H1 (cell line): Measurements from ENCODE around the gene CRYGS. TPM values are rescaled to one million over a fixed set of nuclear protein-coding genes. Genes with fewer than 3 reads are reported as not detected.

Experiments used
- CTCF ChIA-PET: fragments of 300-600 bp; sonication (Branson Sonifier 250); formaldehyde crosslinking; loops from one replicate; lab custom pipeline; 2021; ENCODE audit not compliant: partially characterized antibody; lab: Charles Lee
- POLR2A ChIA-PET: fragments of 300-600 bp; sonication (Branson Sonifier 250); formaldehyde crosslinking; loops from one replicate; lab custom pipeline; 2021; ENCODE audit warnings: inconsistent platforms; ENCODE audit not compliant: partially characterized antibody; lab: Charles Lee
- DNase-seq, 2 experiments: peaks; one replicate each; pipeline versions ENCODE4 v3.0.0 to v3.0.0-alpha.2; 2010 to 2022; ENCODE audit warnings: low spot score in 2 of 2, low read depth in 1 of 2, mixed read lengths in 1 of 2
- FAIRE-seq: peaks from 2 replicates; lab custom pipeline; 2011; peaks lifted over from hg19 to GRCh38; lab: Jason Lieb, UNC
- H2AFZ ChIP-seq: 2 replicates; pipeline ENCODE4 v1.8.1; 2012; ENCODE audit warnings: low read length, inconsistent platforms
- H2AK5ac ChIP-seq: 2 replicates; pipeline ENCODE4 v1.6.1; 2013; ENCODE audit warnings: low read depth, low read length
- H2BK120ac ChIP-seq: replicated peaks from 2 replicates; pipeline ENCODE3; 2013; ENCODE audit warnings: low read depth, low read length, inconsistent platforms
- H2BK12ac ChIP-seq: 2 replicates; pipeline ENCODE4 v1.6.1; 2013; ENCODE audit warnings: low read depth, low read length
- H2BK15ac ChIP-seq: 2 replicates; pipeline ENCODE4 v1.6.1; 2013; ENCODE audit warnings: low read length
- H2BK20ac ChIP-seq: 2 replicates; pipeline ENCODE4 v1.6.1; 2013; ENCODE audit warnings: low read length
- H2BK5ac ChIP-seq: 2 replicates; pipeline ENCODE4 v1.6.1; 2013; ENCODE audit warnings: low read depth, low read length
- H3K14ac ChIP-seq: 2 replicates; pipeline ENCODE4 v1.6.1; 2013; ENCODE audit warnings: inconsistent platforms; ENCODE audit not compliant: insufficient read length
- H3K18ac ChIP-seq: 2 replicates; pipeline ENCODE4 v1.6.1; 2013; ENCODE audit warnings: low read length; ENCODE audit errors: extremely low read depth
- H3K23ac ChIP-seq: 2 replicates; pipeline ENCODE4 v1.6.1; 2013; ENCODE audit warnings: inconsistent platforms; ENCODE audit not compliant: insufficient read length
- H3K23me2 ChIP-seq: 2 replicates; pipeline ENCODE4 v1.6.1; 2013; ENCODE audit warnings: low read depth, low read length
- H3K27ac ChIP-seq: 2 replicates; pipeline ENCODE4 v1.6.1; 2011; ENCODE audit warnings: low read depth, low read length, inconsistent platforms
- H3K27me3 ChIP-seq, 4 experiments: replicated peaks in 1 of 4; 1 replicate in 1 of 4; 2 replicates in 3 of 4; pipeline versions ENCODE4 v1.6.1 to v1.8.1; 2011 to 2013; ENCODE audit warnings: low read length in 3 of 4, mild to moderate bottlenecking in 3 of 4, inconsistent platforms in 2 of 4, mixed read lengths in 2 of 4, moderate library complexity in 1 of 4; ENCODE audit not compliant: control insufficient read depth in 3 of 4, insufficient read depth in 3 of 4; ENCODE audit errors: extremely low read depth in 1 of 4
- H3K36me3 ChIP-seq, 4 experiments: 2 replicates each; pipeline versions ENCODE4 v1.6.1 to v1.8.1; 2011 to 2013; ENCODE audit warnings: mild to moderate bottlenecking in 4 of 4, low read length in 3 of 4, moderate library complexity in 2 of 4, control low read depth in 1 of 4, inconsistent platforms in 1 of 4; ENCODE audit not compliant: insufficient read depth in 4 of 4, control insufficient read depth in 2 of 4
- H3K4ac ChIP-seq: replicated peaks from 2 replicates; pipeline ENCODE3; 2013; ENCODE audit warnings: low read length, low read depth, mixed read lengths, inconsistent platforms; ENCODE audit not compliant: insufficient read length
- H3K4me1 ChIP-seq, 4 experiments: replicated peaks in 1 of 4; 1 replicate in 1 of 4; 2 replicates in 3 of 4; pipeline versions ENCODE4 v1.6.1 to v1.8.1; 2011 to 2013; ENCODE audit warnings: low read length in 3 of 4, inconsistent platforms in 2 of 4, mixed read lengths in 1 of 4; ENCODE audit not compliant: insufficient read depth in 4 of 4, control insufficient read depth in 3 of 4
- H3K4me2 ChIP-seq, 2 experiments: 2 replicates each; pipeline versions ENCODE4 v1.6.1 to v1.8.1; 2011 to 2013; ENCODE audit warnings: low read depth in 2 of 2, low read length in 2 of 2, control low read depth in 1 of 2, inconsistent platforms in 1 of 2, mild to moderate bottlenecking in 1 of 2; ENCODE audit not compliant: insufficient read depth in 1 of 2
- H3K4me3 ChIP-seq, 4 experiments: fragments of 200-600, 300-600 bp in 1 of 4; sonication (generic), shearing (Covaris generic), sonication (Bioruptor Twin) in 1 of 4; 2 replicates each; pipeline versions ENCODE4 v1.5.1 to v1.8.1; 2011 to 2016; ENCODE audit warnings: low read length in 4 of 4, low read depth in 3 of 4, control low read depth in 2 of 4, inconsistent platforms in 2 of 4, mild to moderate bottlenecking in 2 of 4, mixed read lengths in 1 of 4, moderate library complexity in 1 of 4; ENCODE audit not compliant: insufficient read depth in 2 of 4; ENCODE audit errors: extremely low read depth in 1 of 4
- H3K56ac ChIP-seq: replicated peaks from 2 replicates; pipeline ENCODE3; 2013; ENCODE audit warnings: low read depth, mild to moderate bottlenecking, mixed read lengths, low read length, inconsistent platforms; ENCODE audit not compliant: insufficient read length
- H3K79me1 ChIP-seq: 2 replicates; pipeline ENCODE4 v1.6.1; 2013; ENCODE audit warnings: low read depth, low read length, control low read depth
- H3K79me2 ChIP-seq, 2 experiments: 2 replicates each; pipeline versions ENCODE4 v1.6.1 to v1.8.1; 2012 to 2013; ENCODE audit warnings: low read length in 2 of 2, mild to moderate bottlenecking in 2 of 2, inconsistent platforms in 1 of 2; ENCODE audit not compliant: insufficient read depth in 2 of 2, control insufficient read depth in 1 of 2
- H3K9ac ChIP-seq, 4 experiments: replicated peaks in 1 of 4; 1 replicate in 1 of 4; 2 replicates in 3 of 4; pipeline versions ENCODE4 v1.6.1 to v1.8.1; 2011 to 2013; ENCODE audit warnings: low read depth in 3 of 4, low read length in 3 of 4, control low read depth in 2 of 4, mild to moderate bottlenecking in 2 of 4, moderate library complexity in 2 of 4, inconsistent platforms in 1 of 4; ENCODE audit errors: extremely low read depth in 1 of 4
- H3K9me3 ChIP-seq, 2 experiments: 2 replicates each; pipeline versions ENCODE4 v1.6.1 to v1.8.1; 2012 to 2013; ENCODE audit warnings: mild to moderate bottlenecking in 2 of 2, moderate library complexity in 2 of 2, control low read depth in 1 of 2, inconsistent platforms in 1 of 2, low read depth in 1 of 2, low read length in 1 of 2, mixed read lengths in 1 of 2; ENCODE audit not compliant: insufficient read depth in 2 of 2
- H4K20me1 ChIP-seq, 2 experiments: replicated peaks in 1 of 2; 2 replicates each; pipeline versions ENCODE3 to v1.8.1; 2011 to 2013; ENCODE audit warnings: inconsistent platforms in 2 of 2, low read length in 2 of 2, mild to moderate bottlenecking in 1 of 2; ENCODE audit not compliant: insufficient read depth in 2 of 2, control insufficient read depth in 1 of 2
- H4K5ac ChIP-seq: 2 replicates; pipeline ENCODE4 v1.6.1; 2013; ENCODE audit warnings: low read length, low read depth, mixed read lengths, inconsistent platforms; ENCODE audit not compliant: insufficient read length
- H4K8ac ChIP-seq: 2 replicates; pipeline ENCODE4 v1.8.0; 2013; ENCODE audit warnings: mild to moderate bottlenecking, moderate library complexity, low read length, inconsistent platforms; ENCODE audit not compliant: insufficient read depth; ENCODE audit errors: extremely low read depth
- H4K91ac ChIP-seq: replicated peaks from 2 replicates; pipeline ENCODE3; 2013; ENCODE audit warnings: low read length, mixed read lengths, inconsistent platforms; ENCODE audit not compliant: insufficient read length
- ATF3 ChIP-seq: IDR thresholded peaks from 2 replicates; pipeline ENCODE4 v1.6.1; 2011; ENCODE audit warnings: low read depth, mild to moderate bottlenecking, low read length; ENCODE audit not compliant: insufficient read depth
- BACH1 ChIP-seq: IDR thresholded peaks from 2 replicates; pipeline ENCODE4 v1.6.1; 2012; ENCODE audit warnings: low read length, improper control_type of control experiment
- EGR1 ChIP-seq: IDR thresholded peaks from 2 replicates; pipeline ENCODE4 v1.6.1; 2011; ENCODE audit warnings: low read depth, low read length, borderline replicate concordance
- GTF2F1 ChIP-seq: IDR thresholded peaks from 2 replicates; pipeline ENCODE4 v1.6.1; 2012; ENCODE audit warnings: low read depth, low read length, improper control_type of control experiment, borderline replicate concordance
- KDM4A ChIP-seq: IDR thresholded peaks from one replicate; pipeline ENCODE4 v1.7.1; 2012; ENCODE audit warnings: low read depth, mild to moderate bottlenecking, moderate library complexity, low read length, inconsistent platforms; ENCODE audit not compliant: severe bottlenecking
- NANOG ChIP-seq: IDR thresholded peaks from 2 replicates; pipeline ENCODE4 v1.6.1; 2011; ENCODE audit warnings: low read length, low read depth, mild to moderate bottlenecking, inconsistent platforms; ENCODE audit not compliant: insufficient read depth, poor library complexity, severe bottlenecking
- RBBP5 ChIP-seq: IDR thresholded peaks from 2 replicates; pipeline ENCODE4 v1.7.1; 2012; ENCODE audit warnings: low read depth, mild to moderate bottlenecking, inconsistent platforms, low read length, moderate library complexity, borderline replicate concordance
- RNF2 ChIP-seq: fragments of 200-900, 300-1000 bp; sonication (generic); IDR thresholded peaks from 2 replicates; pipeline ENCODE4 v1.7.1; 2016; ENCODE audit warnings: borderline replicate concordance, low read depth, mild to moderate bottlenecking, antibody characterized with exemption, low read length; ENCODE audit not compliant: poor library complexity, severe bottlenecking; ENCODE audit errors: missing control alignments
- SAP30 ChIP-seq: fragments of 300-600 bp; sonication (generic); IDR thresholded peaks from 2 replicates; pipeline ENCODE4 v1.7.1; 2012; ENCODE audit warnings: low read length, moderate library complexity, mild to moderate bottlenecking, inconsistent platforms; ENCODE audit not compliant: insufficient read depth, insufficient replicate concordance
- SIX5 ChIP-seq: IDR thresholded peaks from 2 replicates; pipeline ENCODE4 v1.6.1; 2011; ENCODE audit warnings: mild to moderate bottlenecking, low read depth, low read length
- SP1 ChIP-seq: IDR thresholded peaks from 2 replicates; pipeline ENCODE4 v1.6.1; 2011; ENCODE audit warnings: low read depth, low read length
- TEAD4 ChIP-seq: IDR thresholded peaks from 2 replicates; pipeline ENCODE4 v1.6.1; 2012; ENCODE audit warnings: low read depth, low read length, inconsistent platforms, mixed read lengths
- WGBS, 2 experiments: shearing (Covaris generic) in 1 of 2; methylation state at CpG; one replicate each; pipeline versions ENCODE4 v1.1.6 to v1.1.7; 2013 to 2015; ENCODE audit warnings: low lambda C conversion rate in 2 of 2, mixed read lengths in 2 of 2, inconsistent platforms in 1 of 2, low coverage in 1 of 2, missing lambda C conversion rate in 1 of 2; ENCODE audit not compliant: insufficient replicate concordance in 2 of 2, insufficient coverage in 1 of 2, insufficient read length in 1 of 2; ENCODE audit errors: extremely low coverage in 1 of 2, missing lambda C conversion rate in 1 of 2; 5-methylcytosine and 5-hydroxymethylcytosine counted together
- polyA plus RNA-seq, 7 experiments: library from polyadenylated mRNA; depleted of rRNA in 3 of 7; stranded (reverse) in 5 of 7; unstranded in 2 of 7; fragments of >200 nt in 5 of 7; fragments of 200-250 nt in 2 of 7; gene quantifications; 1 replicate in 5 of 7; 2 replicates in 1 of 7; 4 replicates in 1 of 7; pipeline versions ENCODE4 v1.2.1 to v1.2.3, GENCODE V29; 2011 to 2013; ENCODE audit warnings: missing spikeins in 2 of 7, mixed read lengths in 2 of 7
- total RNA-seq: library from RNA; stranded (reverse); fragmentation: NEBNext Ultra II Directional; extraction: Animal tissue kit (Norgen Biotek cat#: 25700); gene quantifications from 2 replicates; pipeline ENCODE4 v1.2.1, GENCODE V29; 2021

Gene CRYGS
- total and polyA plus RNA-seq, 2 of the 8 experiments (the other 6 are each of a cell fraction or from before 2014, with no cell fraction given), result 1.5 to 1.8 TPM

- Histone ChIP-seq H3K27ac (no peak overlapping the region), H3K36me3 (no peaks in the 10 kb centered on the region), H3K14ac (no peak overlapping the region), H3K4me3 (no peak overlapping the region), H3K4ac (no peak overlapping the region), H2BK20ac (no peak overlapping the region), H3K9me3 (no peaks in the 10 kb centered on the region), H3K79me2 (no peaks in the 10 kb centered on the region), H4K91ac (no peak overlapping the region), H2BK120ac (no peak overlapping the region), H3K23ac (no peak overlapping the region), H3K23me2 (no peaks in the 10 kb centered on the region), H2AK5ac (no peak overlapping the region), H2BK12ac (no peak overlapping the region), H2BK15ac (no peak overlapping the region), H2AFZ (peak overlapping the region; percentile 40; the same call in 1 of the 2 replicates), H2BK5ac (no peak overlapping the region), H4K5ac (no peak overlapping the region), H3K9ac (no peak overlapping the region), H3K4me1 (0 out of 7 replicates have a peak, but pooled peaks cover 0 to 3% (median 0%) of the 10 kb centered on the region in 4 experiments), H3K4me2 (no peak overlapping the region), H3K18ac (no peak overlapping the region), H4K20me1 (no peaks in the 10 kb centered on the region), H3K27me3 (peaks cover 0 to 1% (median 0%) of the 10 kb centered on the region in 4 experiments; a peak in 1 of 7 replicates), H4K8ac (no peak overlapping the region; the same call in 1 of the 2 replicates), H3K56ac (no peak overlapping the region), H3K79me1 (no peaks in the 10 kb centered on the region)
- FAIRE-seq (no peak), DNase-seq (no peak)
- TF ChIP-seq BACH1, result no peak
- no peak for TF ChIP-seq GTF2F1
- no peak for TF ChIP-seq ATF3
- no peak for TF ChIP-seq NANOG
- TF ChIP-seq SP1, result no peak
- TF ChIP-seq RNF2, result no peak
- TF ChIP-seq SAP30, result no peak
- no peak for TF ChIP-seq TEAD4
- TF ChIP-seq KDM4A, result no peak
- TF ChIP-seq EGR1, result no peak
- no peak for TF ChIP-seq SIX5
- TF ChIP-seq RBBP5, result no peak
- CTCF ChIA-PET, result interaction anchor here (0.8 to 11.7 kb wide), 7 partner anchors 8 to 278 kb away, joined by 3 to 104 read pairs (median 5); no protein-coding TSS in a partner anchor
- POLR2A ChIA-PET, result no interaction called here
- WGBS, 2 experiments, result 71% methylated on average over 1 of the region's 1 CpG; no CpG with 5 or more reads in 1 of the 2 experiments
Measured at GRCh38 chr3:186532598-186533072, 11.5 kb downstream of the CRYGS start.
